Suprapubic skin (tissue), 4 donors: ENCODE results near the gene ASB10.

Experiments used
- EP300 ChIP-seq: sonication (generic); formaldehyde crosslinking; IDR thresholded peaks from one replicate; pipeline ENCODE4 v1.6.1; 2017; ENCODE audit warnings: antibody characterized with exemption
- POLR2A ChIP-seq, 2 donors: fragments of 450-650 bp; IDR thresholded peaks; one replicate each; pipeline ENCODE4 v1.6.1; 2017; ENCODE audit warnings: antibody characterized with exemption in 2 of 2, mild to moderate bottlenecking in 2 of 2, moderate library complexity in 2 of 2
- POLR2AphosphoS5 ChIP-seq, 3 donors: sonication (generic); formaldehyde crosslinking; IDR thresholded peaks; one replicate each; pipeline ENCODE4 v1.6.1; 2017; ENCODE audit warnings: antibody characterized with exemption in 3 of 3
- TF ChIP-seq, protein P1 (sequence below), 2 donors: fragments of 200-600 bp in 1 of 2; fragments of 450-650 bp in 1 of 2; sonication (generic) in 1 of 2; IDR thresholded peaks; one replicate each; pipeline ENCODE4 v1.5.1; 2016 to 2019; ENCODE audit warnings: antibody characterized with exemption in 2 of 2, mild to moderate bottlenecking in 1 of 2, moderate library complexity in 1 of 2

GRCh38 chr7:151226560-151226874 lies 39.5 kb upstream of the ASB10 start:
- no peak for TF ChIP-seq POLR2A (IDR thresholded peaks at IDR 0.05)
- TF ChIP-seq, protein P1, sequence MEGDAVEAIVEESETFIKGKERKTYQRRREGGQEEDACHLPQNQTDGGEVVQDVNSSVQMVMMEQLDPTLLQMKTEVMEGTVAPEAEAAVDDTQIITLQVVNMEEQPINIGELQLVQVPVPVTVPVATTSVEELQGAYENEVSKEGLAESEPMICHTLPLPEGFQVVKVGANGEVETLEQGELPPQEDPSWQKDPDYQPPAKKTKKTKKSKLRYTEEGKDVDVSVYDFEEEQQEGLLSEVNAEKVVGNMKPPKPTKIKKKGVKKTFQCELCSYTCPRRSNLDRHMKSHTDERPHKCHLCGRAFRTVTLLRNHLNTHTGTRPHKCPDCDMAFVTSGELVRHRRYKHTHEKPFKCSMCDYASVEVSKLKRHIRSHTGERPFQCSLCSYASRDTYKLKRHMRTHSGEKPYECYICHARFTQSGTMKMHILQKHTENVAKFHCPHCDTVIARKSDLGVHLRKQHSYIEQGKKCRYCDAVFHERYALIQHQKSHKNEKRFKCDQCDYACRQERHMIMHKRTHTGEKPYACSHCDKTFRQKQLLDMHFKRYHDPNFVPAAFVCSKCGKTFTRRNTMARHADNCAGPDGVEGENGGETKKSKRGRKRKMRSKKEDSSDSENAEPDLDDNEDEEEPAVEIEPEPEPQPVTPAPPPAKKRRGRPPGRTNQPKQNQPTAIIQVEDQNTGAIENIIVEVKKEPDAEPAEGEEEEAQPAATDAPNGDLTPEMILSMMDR (IDR thresholded peaks at IDR 0.05) = no peak
- TF ChIP-seq POLR2AphosphoS5 (IDR thresholded peaks at IDR 0.05) = no peak
- no peak for TF ChIP-seq EP300
